HCT116 (cell line): ENCODE results near the gene GNG12. TPM values are rescaled to one million over a fixed set of nuclear protein-coding genes. Genes with fewer than 3 reads are reported as not detected.

Experiments used
- ATAC-seq: fragments of 200-7000 bp; cut with Tn5 transposase; 2 replicates; pipeline ENCODE4 v1.9.1; 2020; ENCODE audit warnings: mild to moderate bottlenecking, moderate library complexity
- BruUV-seq: library from RNA; stranded (reverse); fragments of 400-500 nt; replicated peaks from 2 replicates; lab custom pipeline; 2021; lab: Mats Ljungman, UMichigan
- CTCF ChIA-PET: fragments of 300-600 bp; sonication (Branson Sonifier 250); formaldehyde crosslinking; loops from one replicate; lab custom pipeline; 2021; ENCODE audit warnings: antibody characterized with exemption; lab: Charles Lee
- POLR2A ChIA-PET: fragments of 300-600, 350-600 bp; sonication (Branson Sonifier 250); formaldehyde crosslinking; loops from one replicate; lab custom pipeline; 2021; ENCODE audit warnings: antibody characterized with exemption; lab: Charles Lee
- RAD21 ChIA-PET, 2 experiments: fragments of 300-600 bp; sonication (Branson Sonifier 250); formaldehyde crosslinking; loops; one replicate each; lab custom pipeline; 2023; ENCODE audit warnings: low total read pairs in 2 of 2; ENCODE audit not compliant: uncharacterized antibody in 2 of 2, unreplicated experiment in 2 of 2, low non-redundant PET in 1 of 2; lab: Charles Lee
- DNase-seq: peaks from one replicate; pipeline ENCODE4 v3.0.0-alpha.2; 2010; ENCODE audit warnings: low read depth, low spot score
- H2AFZ ChIP-seq: fragments of 200-600 bp; shearing (Covaris generic), sonication (generic); 2 replicates; pipeline ENCODE4 v1.6.1; 2017; ENCODE audit warnings: low read depth, mixed run types, mixed read lengths, antibody characterized with exemption, low read length; ENCODE audit not compliant: poor library complexity, severe bottlenecking
- H3K27ac ChIP-seq: 2 replicates; pipeline ENCODE4 v1.5.1; 2012; ENCODE audit warnings: low read depth, low read length
- H3K27me3 ChIP-seq: fragments of 200-600 bp; sonication (generic); 2 replicates; pipeline ENCODE4 v1.6.1; 2016; ENCODE audit warnings: mixed run types, low read length, mixed read lengths; ENCODE audit not compliant: insufficient read depth
- H3K36me3 ChIP-seq, 2 experiments: fragments of 200-500 bp in 1 of 2; fragments of 200-600 bp in 1 of 2; sonication (Bioruptor generic) in 1 of 2; sonication (generic) in 1 of 2; 2 replicates each; pipeline versions ENCODE4 v1.5.1 to v1.6.1; 2014 to 2016; ENCODE audit warnings: low read length in 2 of 2, inconsistent platforms in 1 of 2, mixed read lengths in 1 of 2, mixed run types in 1 of 2; ENCODE audit not compliant: insufficient read depth in 2 of 2, control insufficient read depth in 1 of 2
- H3K4me1 ChIP-seq, 2 experiments: fragments of 200-600 bp in 1 of 2; sonication (generic) in 1 of 2; 2 replicates each; pipeline versions ENCODE4 v1.5.1 to v1.6.1; 2012 to 2017; ENCODE audit warnings: low read length in 2 of 2, inconsistent platforms in 1 of 2, mild to moderate bottlenecking in 1 of 2, mixed read lengths in 1 of 2, mixed run types in 1 of 2, moderate library complexity in 1 of 2; ENCODE audit not compliant: insufficient read depth in 2 of 2, control insufficient read depth in 1 of 2
- H3K4me2 ChIP-seq: fragments of 200-600 bp; sonication (generic); 2 replicates; pipeline ENCODE4 v1.6.1; 2017; ENCODE audit warnings: mixed run types, low read length, mixed read lengths
- H3K4me3 ChIP-seq, 2 experiments: fragments of 200-600 bp in 1 of 2; sonication (generic) in 1 of 2; replicated peaks in 1 of 2; 2 replicates each; pipeline ENCODE4 v1.5.1; 2011 to 2016; ENCODE audit warnings: low read length in 2 of 2, control low read depth in 1 of 2, low read depth in 1 of 2, mild to moderate bottlenecking in 1 of 2, mixed read lengths in 1 of 2, mixed run types in 1 of 2
- H3K79me2 ChIP-seq: fragments of 200-600 bp; sonication (generic); 2 replicates; pipeline ENCODE4 v1.6.1; 2017; ENCODE audit warnings: mild to moderate bottlenecking, mixed run types, low read length, moderate library complexity, mixed read lengths; ENCODE audit not compliant: insufficient read depth
- H3K9ac ChIP-seq: fragments of 200-600 bp; sonication (generic); 2 replicates; pipeline ENCODE4 v1.6.1; 2016; ENCODE audit warnings: low read length, mixed read lengths
- H3K9me2 ChIP-seq: fragments of 200-600 bp; sonication (generic), shearing (Covaris generic); 2 replicates; pipeline ENCODE4 v1.6.1; 2017; ENCODE audit warnings: mixed run types, mild to moderate bottlenecking, moderate library complexity; ENCODE audit not compliant: insufficient read depth
- H3K9me3 ChIP-seq, 2 experiments: fragments of 200-500 bp in 1 of 2; fragments of 200-600 bp in 1 of 2; sonication (Bioruptor generic) in 1 of 2; sonication (generic) in 1 of 2; 2 replicates each; pipeline ENCODE4 v1.6.1; 2014 to 2017; ENCODE audit warnings: low read length in 2 of 2, mixed read lengths in 2 of 2, inconsistent platforms in 1 of 2, low read depth in 1 of 2, mild to moderate bottlenecking in 1 of 2, mixed run types in 1 of 2, moderate library complexity in 1 of 2; ENCODE audit not compliant: control insufficient read depth in 1 of 2, insufficient read depth in 1 of 2
- H4K20me1 ChIP-seq: fragments of 200-600 bp; sonication (generic), shearing (Covaris generic); 2 replicates; pipeline ENCODE4 v1.6.1; 2017; ENCODE audit warnings: mixed run types, mild to moderate bottlenecking, moderate library complexity; ENCODE audit not compliant: insufficient read depth
- CBX3 ChIP-seq: IDR thresholded peaks from 2 replicates; pipeline ENCODE4 v1.6.1; 2012; ENCODE audit warnings: low read depth
- CEBPB ChIP-seq: IDR thresholded peaks from 2 replicates; pipeline ENCODE4 v1.6.1; 2012; ENCODE audit warnings: low read depth
- CTCF ChIP-seq, 3 experiments: fragments of 200-600 bp in 1 of 3; sonication (generic) in 1 of 3; IDR thresholded peaks in 2 of 3; conservative IDR thresholded peaks in 1 of 3; 2 replicates each; pipeline ENCODE4 v1.5.1; 2012 to 2017; ENCODE audit warnings: low read depth in 2 of 3, low read length in 2 of 3, antibody characterized with exemption in 1 of 3, borderline replicate concordance in 1 of 3, control low read depth in 1 of 3, mild to moderate bottlenecking in 1 of 3, mixed read lengths in 1 of 3, mixed run types in 1 of 3, moderate library complexity in 1 of 3; ENCODE audit not compliant: insufficient read depth in 1 of 3
- EGR1 ChIP-seq: IDR thresholded peaks from 2 replicates; pipeline ENCODE4 v1.6.1; 2012; ENCODE audit warnings: low read depth
- EZH2 ChIP-seq: fragments of 200-600 bp; sonication (generic); IDR thresholded peaks from 2 replicates; pipeline ENCODE4 v1.6.1; 2017; ENCODE audit warnings: antibody characterized with exemption, mixed run types
- EZH2phosphoT487 ChIP-seq: fragments of 200-600 bp; IDR thresholded peaks from 2 replicates; pipeline ENCODE4 v1.6.1; 2018; ENCODE audit warnings: antibody characterized with exemption, borderline replicate concordance
- FOSL1 ChIP-seq: IDR thresholded peaks from 2 replicates; pipeline ENCODE4 v1.6.1; 2012; ENCODE audit warnings: low read depth
- JUND ChIP-seq: IDR thresholded peaks from 2 replicates; pipeline ENCODE4 v1.6.1; 2012
- POLR2A ChIP-seq: IDR thresholded peaks from 2 replicates; pipeline ENCODE4 v1.7.0; 2011; ENCODE audit warnings: borderline replicate concordance; ENCODE audit not compliant: insufficient read depth, insufficient read length; ENCODE audit errors: extremely low read depth
- POLR2AphosphoS5 ChIP-seq: IDR thresholded peaks from 2 replicates; pipeline ENCODE4 v1.6.1; 2011; ENCODE audit warnings: mild to moderate bottlenecking, low read depth, low read length, moderate library complexity
- RAD21 ChIP-seq: IDR thresholded peaks from 2 replicates; pipeline ENCODE4 v1.6.1; 2012; ENCODE audit warnings: low read depth, mild to moderate bottlenecking
- REST ChIP-seq: IDR thresholded peaks from 2 replicates; pipeline ENCODE4 v1.6.1; 2012; ENCODE audit warnings: low read depth
- SIN3A ChIP-seq: IDR thresholded peaks from 2 replicates; pipeline ENCODE4 v1.6.1; 2012; ENCODE audit warnings: low read depth
- SP1 ChIP-seq: IDR thresholded peaks from 2 replicates; pipeline ENCODE4 v1.6.1; 2012; ENCODE audit warnings: low read depth
- SRF ChIP-seq: IDR thresholded peaks from 2 replicates; pipeline ENCODE4 v1.6.1; 2012; ENCODE audit warnings: low read depth
- TCF7L2 ChIP-seq: IDR thresholded peaks from 2 replicates; pipeline ENCODE4 v1.7.0; 2011; ENCODE audit warnings: borderline replicate concordance, inconsistent platforms; ENCODE audit not compliant: insufficient read depth, insufficient read length; ENCODE audit errors: extremely low read depth
- YY1 ChIP-seq: IDR thresholded peaks from 2 replicates; pipeline ENCODE4 v1.6.1; 2011; ENCODE audit warnings: low read length, low read depth, moderate library complexity, mild to moderate bottlenecking; ENCODE audit not compliant: insufficient replicate concordance; ENCODE audit errors: extremely low read depth
- ZBTB33 ChIP-seq: IDR thresholded peaks from 2 replicates; pipeline ENCODE4 v1.6.1; 2011; ENCODE audit warnings: mild to moderate bottlenecking, low read length, moderate library complexity; ENCODE audit not compliant: insufficient replicate concordance; ENCODE audit errors: extremely low read depth
- ZFX ChIP-seq: fragments of 450-650 bp; IDR thresholded peaks from 2 replicates; pipeline ENCODE4 v1.6.1; 2017
- intact Hi-C: fragments of 100-400 bp; cut with micrococcal nuclease; formaldehyde crosslinking; loops from 2 replicates; pipeline ENCODE4 v1.10.0; 2022
- total RNA-seq: library from RNA; stranded (reverse); gene quantifications from one replicate; pipeline ENCODE4 v1.2.1, GENCODE V29; 2021; ENCODE audit not compliant: unreplicated experiment
- TF ChIP-seq, protein P1 (sequence below): IDR thresholded peaks from 2 replicates; pipeline ENCODE4 v1.6.1; 2012

Gene GNG12
- total RNA-seq, 1 experiment from 2014 or later, result 49.6 TPM

DNA sequence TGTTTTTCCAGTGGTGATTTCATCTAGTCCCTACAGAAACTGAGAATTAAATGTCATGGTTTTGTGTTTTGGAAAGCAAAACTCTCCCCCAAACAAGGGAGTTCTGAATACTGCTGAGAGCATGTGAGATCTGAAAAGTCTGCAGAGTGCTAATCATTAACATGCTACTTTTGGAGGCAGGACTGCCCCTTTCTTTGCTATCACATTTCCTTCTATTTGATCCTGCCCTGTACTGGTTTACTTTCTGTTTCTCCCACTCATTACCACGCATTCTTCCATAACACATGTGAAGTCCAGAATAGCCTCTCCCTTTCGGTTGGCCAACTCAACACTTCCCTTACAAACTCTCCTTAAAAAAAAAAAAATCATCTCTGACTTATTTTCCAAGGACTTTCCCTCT, 84.6 kb downstream of the GNG12 start:
- Histone ChIP-seq H3K27me3 (no peaks in the 10 kb centered on the region), H3K4me1 (peaks cover 54 to 66% of the 10 kb centered on the region in 2 experiments), H3K9ac (peak overlapping the region; percentile 61), H4K20me1 (no peaks in the 10 kb centered on the region), H3K36me3 (no peaks in the 10 kb centered on the region), H3K4me2 (peak overlapping the region; percentile 76), H3K9me2 (no peaks in the 10 kb centered on the region), H3K4me3 (peak overlapping the region in 1 of 2 experiments; percentile 46; a peak in 2 of 4 replicates), H3K27ac (peak overlapping the region; percentile 84; the same call in 1 of the 2 replicates), H3K9me3 (no peaks in the 10 kb centered on the region), H3K79me2 (peaks cover 16% of the 10 kb centered on the region; the same call in 1 of the 2 replicates), H2AFZ (no peak overlapping the region)
- BruUV-seq, result no TSS peak
- ChIA-PET CTCF (no interaction called here), POLR2A (no interaction called here), RAD21 (no interaction called here)
- DNase-seq, result no peak
- TF ChIP-seq ZBTB33 (no peak), TCF7L2 (no peak), SRF (no peak), YY1 (no peak), RAD21 (no peak), EZH2phosphoT487 (no peak), SIN3A (no peak), SP1 (no peak), ZFX (no peak), REST (no peak), FOSL1 (no peak), EZH2 (no peak), POLR2AphosphoS5 (no peak), EGR1 (no peak), CBX3 (no peak; the same call in 1 of the 2 replicates), JUND (no peak), CTCF (IDR thresholded peaks at IDR 0.05 in 2 of 3, conservative IDR thresholded peaks at IDR 0.05 in 1 of 3; ENCODE audit: borderline replicate concordance in 1 of 3, insufficient read depth in 1 of 3, low read depth in 2 of 3, low read length in 2 of 3) (no peak), POLR2A (no peak), CEBPB (no peak)
- TF ChIP-seq, protein P1, sequence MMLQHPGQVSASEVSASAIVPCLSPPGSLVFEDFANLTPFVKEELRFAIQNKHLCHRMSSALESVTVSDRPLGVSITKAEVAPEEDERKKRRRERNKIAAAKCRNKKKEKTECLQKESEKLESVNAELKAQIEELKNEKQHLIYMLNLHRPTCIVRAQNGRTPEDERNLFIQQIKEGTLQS, result no peak
- intact Hi-C loops, result loop anchor here (1.0 to 2.0 kb wide), 2 partner anchors 48 to 62 kb away; no protein-coding TSS in a partner anchor
- ATAC-seq, result no peak
